ENCODE results near the gene RGL3.
A peak's percentile ranks its signal among the peaks of the same experiment; 100 is the strongest.
"Not testable (repeated sequence)": the region's sequence is repeated elsewhere in the genome, so short reads cannot be mapped to it uniquely, and the experiment has no call there.

Gene RGL3

DNA sequence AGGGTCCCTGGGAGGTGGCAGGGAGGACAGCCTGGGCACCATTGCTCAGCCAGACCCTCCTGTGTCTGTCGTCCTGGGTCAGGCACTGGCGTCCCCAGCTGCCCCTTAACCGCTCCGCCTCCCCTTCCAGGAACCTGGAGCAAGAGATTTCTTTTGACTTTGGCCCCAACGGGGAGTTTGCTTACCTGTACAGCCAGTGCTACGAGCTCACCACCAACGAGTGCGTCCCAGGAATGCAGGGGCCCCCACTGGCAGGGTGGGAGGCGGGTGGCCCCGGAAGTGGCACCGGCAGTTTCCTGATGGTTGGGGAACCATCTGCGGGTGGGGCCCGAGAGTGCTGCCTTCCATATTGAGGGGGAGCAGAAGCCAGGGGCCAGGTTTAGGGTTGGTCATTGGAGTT, 29.3 kb upstream of the RGL3 start:
- no peak for DNase-seq

DNA sequence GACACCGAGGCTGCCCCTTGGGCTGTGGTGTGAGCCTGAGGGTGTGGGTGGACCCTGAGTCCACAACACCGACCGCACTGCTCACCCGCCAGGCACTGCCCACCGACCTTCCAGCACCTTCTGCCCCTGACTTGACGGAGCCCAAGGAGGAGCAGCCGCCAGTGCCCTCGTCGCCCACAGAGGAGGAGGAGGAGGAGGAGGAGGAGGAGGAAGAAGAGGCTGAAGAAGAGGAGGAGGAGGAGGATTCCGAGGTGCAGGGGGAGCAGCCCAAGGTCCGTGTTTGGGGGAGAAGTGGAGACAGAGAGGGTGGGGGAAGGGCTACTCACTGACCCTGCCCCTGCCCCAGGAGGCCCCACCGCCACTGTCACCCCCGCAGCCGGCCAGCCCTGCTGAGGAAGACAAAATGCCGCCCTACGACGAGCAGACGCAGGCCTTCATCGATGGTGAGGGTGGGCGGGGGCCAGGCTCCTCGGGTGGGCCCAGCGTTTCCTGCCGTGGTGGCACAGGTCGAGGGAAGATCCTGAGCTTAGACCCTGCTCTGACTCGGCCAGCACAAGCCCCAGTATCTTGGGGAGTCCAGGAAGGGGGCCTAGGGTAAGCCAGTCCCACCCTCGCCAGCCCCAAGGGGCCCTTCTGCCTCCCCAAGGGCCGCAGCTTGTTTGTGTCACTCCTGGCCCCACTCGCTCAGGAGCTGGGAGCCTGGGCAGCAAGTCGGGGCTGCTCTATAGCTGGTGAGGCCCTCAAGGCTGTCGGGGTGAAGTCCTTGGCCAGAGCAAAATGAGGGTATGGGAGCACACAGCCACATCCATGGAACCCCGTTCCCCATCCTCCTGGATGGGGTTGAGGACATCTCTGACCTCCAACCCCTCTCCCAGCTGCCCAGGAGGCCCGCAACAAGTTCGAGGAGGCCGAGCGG, 28.5 kb upstream of the RGL3 start:
- DNase-seq, result no peak

DNA sequence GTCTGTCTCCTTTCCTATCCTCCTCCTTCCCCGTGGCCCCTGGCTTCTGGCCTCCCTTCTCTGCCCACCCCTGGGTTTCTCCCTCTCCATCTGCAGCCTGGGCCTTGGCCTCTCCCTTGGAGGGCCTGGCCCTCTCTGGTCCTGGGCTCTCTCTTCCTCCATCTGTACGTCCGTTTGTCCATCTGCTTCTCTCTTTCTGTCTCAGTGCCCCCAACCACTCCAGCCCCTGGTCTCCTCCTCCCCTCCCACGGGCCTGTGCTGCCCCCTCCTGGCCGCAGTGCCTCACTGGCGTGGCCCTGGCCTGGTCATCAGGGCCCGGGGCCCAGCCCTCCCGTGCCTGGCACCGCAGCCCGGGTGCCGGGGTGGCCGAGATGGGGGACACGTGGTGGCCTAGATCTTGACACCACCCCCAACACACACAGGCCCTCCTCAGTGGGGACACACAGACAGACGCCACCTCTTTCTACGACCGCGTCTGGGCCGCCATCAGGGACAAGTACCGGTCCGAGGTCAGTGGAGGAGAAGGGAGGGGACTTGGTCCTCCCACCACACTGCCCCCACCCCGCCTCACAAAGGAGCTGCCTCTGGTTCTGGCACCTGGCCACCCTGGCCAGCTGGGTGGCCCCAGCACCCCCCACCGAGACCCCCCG, 27.7 kb upstream of the RGL3 start:
- no peak for DNase-seq

DNA sequence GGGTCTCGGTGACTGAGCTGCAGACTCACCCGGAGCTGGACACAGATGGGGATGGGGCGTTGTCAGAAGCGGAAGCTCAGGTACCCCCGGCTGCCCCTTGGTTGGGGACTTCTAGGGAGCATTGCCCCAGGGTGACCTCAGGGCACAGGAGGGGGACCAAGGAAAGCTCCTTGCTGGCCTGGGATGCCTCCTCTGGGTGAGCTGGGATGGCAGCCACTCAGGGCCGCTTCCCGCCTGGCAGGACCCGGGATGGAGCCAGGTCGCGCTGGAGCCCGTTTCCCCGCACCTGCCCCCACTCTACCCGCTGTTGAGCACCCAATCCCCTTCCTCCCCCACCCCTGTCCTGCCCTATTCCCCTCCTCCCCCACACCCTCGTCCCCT, 27.1 kb upstream of the RGL3 start:
- no peak for DNase-seq

DNA sequence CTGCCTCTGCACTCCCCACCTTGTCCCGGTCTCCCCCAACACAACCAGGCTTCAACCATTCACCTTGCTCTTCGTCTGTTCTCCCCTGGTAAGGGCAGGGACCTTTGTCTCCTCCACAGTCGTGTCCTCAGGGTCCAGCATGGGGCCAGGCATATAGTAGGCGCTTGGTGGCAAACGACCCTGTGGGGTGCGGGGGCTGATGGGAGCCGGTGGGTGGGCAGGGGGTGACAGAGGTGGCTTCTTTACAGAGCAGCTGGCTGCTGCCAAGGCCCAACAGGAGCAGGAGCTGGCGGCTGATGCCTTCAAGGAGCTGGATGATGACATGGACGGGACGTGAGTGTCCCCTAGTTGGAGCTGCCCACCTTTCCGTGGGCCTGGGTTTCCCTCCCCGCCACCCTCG, 26.0 kb upstream of the RGL3 start:
- no peak for DNase-seq

DNA sequence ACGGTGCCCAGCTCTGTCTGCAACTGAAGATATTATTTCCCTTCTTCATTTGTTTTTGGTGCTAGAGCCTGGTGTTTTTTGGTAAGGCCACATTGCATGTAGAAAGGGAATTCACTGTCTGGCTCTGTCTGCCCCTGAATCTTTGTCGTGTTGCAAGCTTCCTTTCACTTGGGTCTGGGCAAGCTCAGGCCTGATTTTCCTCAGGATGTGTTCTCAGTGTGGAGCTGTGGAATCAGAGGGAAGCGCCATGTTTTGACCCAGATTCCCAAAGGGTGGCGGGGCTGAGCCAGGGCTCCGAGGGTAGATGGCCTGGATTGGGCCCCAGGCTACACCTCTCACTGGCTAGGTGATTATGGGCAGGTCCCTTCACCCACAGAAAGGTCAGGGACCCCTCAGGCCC, 24.9 kb upstream of the RGL3 start:
- DNase-seq, result no peak

DNA sequence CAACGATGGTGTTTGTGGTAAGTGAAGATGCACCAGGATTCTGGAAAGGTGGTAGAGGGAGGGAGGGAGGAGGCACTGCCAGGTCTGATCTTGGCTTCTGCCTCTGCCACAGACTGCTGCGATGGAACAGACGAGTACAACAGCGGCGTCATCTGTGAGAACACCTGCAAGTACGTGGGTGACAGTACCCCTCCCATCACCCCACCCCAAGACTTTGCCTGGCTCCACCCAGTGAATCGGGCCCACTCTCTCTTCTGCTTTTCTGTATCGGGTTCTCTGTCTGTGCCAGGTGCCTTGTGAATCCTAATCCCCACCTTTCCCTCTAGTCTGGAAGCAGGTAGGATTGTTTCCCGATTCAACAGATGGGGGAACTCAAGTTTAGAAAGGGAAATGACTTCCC, 18.8 kb upstream of the RGL3 start:
- DNase-seq, result no peak

DNA sequence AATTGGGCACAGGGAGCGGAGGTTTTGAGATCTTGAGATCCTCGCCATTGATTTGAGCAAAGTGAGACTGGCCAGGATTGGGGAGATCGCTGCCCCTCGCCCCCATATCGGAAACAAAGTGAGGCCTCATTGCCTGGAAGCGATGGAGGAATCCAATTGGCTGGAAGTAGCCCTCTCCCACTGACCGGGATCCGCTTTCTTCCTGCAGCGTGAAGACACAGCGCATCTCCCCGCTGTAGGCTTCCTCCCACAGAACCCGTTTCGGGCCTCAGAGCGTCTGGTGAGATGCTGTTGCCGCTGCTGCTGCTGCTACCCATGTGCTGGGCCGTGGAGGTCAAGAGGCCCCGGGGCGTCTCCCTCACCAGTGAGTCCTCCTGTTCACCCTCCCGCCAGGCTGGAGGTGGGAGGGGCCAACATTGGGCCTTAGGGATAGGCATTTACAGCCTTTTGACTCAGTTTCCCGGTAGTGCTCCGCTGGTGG, 16.8 kb upstream of the RGL3 start:
- no peak for DNase-seq

DNA sequence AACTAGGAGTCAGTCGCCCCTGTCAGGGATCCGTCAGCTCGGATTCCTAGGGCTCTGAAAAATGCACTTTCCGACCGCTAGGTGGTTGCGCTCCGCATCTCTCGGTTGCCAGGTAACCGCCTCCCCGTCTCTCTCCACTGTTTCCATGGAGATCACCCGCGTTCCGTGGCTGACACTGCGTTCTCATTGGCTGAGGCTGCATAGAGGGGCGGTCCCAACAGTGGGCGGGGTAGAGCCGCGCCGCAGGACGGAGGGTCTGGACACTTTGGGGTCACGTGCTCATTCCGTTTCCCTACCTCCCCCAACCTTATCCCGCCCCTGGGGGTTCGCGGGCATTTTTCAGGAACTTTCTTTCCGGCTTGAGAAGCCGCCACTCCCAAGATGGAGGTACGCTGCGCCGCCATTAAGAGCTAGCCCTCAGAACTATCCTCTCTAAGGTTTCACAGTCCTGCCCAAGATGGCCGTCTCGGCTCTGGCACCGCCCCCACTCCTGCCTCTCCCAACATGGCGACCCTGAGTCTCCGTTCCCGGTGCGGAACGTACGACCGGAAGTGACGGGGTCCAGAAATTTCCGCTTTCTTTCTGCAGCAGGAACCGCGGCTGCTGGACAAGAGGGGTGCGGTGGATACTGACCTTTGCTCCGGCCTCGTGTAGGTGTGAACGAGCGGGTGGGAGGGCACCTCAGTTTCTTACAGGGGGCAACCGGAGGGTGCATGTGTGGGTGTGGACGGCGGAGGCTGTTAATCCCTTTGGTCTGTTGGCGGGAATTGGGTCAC, 16.1 kb upstream of the RGL3 start, which contains the start of the genes ODAD3 and PRKCSH:
Gene ODAD3 (minus strand): TSS at position 65 of the 776 bp plus-strand sequence. CDS start 105 bp downstream, outside the sequence.
Gene PRKCSH (plus strand): TSS at position 579 of the 776 bp plus-strand sequence. CDS start 483 bp downstream, outside the sequence.
- peak; percentile 99 for DNase-seq

DNA sequence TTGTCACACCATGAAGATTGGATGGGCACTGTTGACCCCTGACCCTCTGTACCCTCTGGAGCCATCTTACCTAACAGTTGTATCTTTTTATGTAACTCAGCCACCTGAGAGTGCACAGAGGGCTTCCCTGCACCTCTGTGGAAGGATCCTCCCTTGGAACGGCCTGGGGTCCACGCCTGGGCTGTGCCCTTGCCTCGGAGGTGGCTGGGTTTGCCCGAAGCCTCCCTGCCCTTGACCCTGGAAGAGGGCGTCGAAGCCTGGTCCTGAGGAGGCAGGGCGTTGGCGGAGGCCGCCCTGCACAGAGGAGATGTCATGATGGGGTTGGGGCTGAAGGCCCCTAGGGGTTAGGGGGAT, 15.6 kb upstream of the RGL3 start:
- no peak for DNase-seq

DNA sequence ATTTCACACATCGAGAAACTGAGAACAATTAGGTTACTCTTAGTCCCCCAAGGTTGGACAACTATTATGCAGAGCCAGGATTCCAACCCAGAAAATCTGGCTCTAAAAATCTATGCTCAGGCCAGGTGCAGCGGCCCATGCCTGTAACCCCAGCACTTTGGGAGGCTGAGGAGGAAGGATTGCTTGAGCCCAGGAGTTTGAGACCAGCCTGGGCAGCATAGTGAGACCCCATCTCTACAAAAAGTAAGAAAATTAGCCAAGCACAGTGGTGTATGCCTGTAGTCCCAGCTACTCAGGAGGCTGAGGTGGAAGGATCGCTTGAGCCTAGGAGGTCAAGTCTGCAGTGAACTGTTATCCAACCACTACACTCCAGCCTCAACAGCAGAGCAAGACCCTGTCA, 14.4 kb upstream of the RGL3 start:
- DNase-seq, result not testable (repeated sequence)

DNA sequence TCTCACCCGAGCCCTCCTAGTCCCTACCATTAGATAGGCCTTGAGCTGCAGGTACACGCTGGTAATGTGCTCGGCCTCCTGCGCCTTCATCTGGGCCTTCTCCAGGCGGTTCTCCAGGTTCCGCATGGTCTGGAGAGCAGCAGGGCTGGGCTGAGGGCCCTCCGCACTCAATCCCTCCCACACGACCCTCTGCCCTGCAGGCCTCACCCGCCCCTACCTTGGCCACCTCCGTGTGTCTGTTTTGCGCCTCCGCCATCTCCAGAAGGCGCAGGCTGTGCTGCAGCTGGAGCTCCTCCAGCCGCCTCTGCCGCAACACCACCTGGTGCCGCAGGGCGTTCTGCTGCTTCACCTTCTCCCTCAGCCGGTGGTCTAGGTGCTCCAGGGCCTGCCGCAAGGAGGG, 7.5 kb upstream of the RGL3 start:
- no peak for DNase-seq

DNA sequence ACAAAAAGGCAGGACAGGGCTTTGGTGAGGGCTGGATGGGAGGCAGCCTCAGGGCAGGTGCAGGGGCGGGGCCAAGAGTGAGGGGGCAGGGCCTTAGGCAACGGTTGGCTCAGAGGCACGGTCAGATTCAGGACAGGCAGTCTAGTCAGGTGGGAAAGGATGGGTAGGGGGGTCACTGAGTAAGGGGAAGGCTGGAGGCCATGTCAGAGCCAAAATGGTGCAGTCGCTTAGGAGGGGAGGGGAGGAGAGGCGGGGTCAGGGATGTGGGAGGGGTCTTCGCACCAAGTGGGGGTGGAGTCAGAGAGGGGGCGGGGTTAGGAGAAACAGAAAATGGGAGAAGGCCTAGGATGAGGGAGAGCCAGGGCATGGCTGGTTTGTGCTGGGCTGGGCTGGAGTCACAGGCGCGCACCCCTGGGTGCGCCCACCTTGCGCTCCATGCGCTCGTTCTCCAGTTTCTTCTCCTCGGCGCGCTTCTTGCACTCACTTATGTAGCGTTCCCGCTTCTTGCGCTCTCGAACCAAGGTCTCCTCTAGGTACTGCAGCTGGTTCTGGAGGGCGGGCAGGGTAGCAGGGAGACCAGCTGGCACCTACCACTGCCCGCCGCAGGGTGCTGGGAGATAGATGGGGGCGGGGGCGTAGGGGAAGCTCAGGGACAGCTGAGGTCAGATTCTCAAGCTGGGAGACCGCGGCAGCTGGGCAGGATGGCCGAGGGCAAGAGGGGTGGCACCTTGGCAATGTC, 6.8 kb upstream of the RGL3 start:
- no peak for DNase-seq

DNA sequence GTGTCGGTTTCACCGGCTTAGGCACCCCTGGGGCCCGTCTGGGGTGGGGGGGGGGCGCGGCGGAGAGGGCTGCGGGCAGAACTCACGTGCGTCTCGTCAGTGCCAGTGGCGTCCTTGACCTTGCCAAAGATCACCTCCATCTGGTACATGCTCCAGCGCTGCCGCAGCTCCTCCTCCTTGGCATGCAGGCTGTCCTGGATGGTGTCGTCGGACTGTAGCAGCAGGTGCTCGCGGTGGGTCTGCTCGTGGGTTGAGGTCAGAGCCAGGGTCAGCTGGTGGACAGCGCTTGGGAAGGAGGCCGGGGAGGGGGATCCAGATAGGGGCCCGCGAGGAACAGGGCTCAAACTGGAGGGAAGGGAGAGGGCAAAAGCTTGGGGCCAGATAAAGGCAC, 4.7 kb upstream of the RGL3 start:
- no peak for DNase-seq

DNA sequence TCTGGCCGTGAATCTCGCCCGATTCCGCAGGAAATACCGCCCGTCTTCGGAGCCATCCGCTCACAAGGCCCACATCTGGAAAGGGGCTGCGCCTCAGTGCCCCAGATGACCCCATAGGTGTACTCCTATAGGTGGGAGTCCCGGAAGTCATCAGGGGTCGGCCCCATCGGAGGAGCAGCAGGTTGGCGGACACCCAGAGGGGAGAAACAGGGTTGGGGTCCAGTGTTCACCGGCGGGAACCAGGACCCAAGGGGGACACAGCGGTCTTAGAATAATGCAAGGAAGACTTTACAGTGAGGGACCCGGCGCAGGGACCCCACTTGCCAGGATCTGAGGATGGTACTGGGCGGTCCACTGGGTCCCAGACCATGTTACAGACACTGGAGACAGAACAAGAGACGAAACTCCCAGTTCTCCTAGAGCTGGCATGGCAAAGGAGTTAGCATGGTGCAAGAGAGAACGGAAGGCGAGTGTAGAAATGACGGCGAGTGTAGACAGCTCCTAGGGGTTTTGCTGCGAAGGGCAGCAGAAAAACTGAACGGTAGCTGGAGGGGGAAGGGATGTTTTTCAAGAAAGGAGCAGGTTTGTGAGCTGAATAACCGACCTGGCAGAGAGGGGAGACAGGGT, 4.2 kb upstream of the RGL3 start:
- no peak for DNase-seq

DNA sequence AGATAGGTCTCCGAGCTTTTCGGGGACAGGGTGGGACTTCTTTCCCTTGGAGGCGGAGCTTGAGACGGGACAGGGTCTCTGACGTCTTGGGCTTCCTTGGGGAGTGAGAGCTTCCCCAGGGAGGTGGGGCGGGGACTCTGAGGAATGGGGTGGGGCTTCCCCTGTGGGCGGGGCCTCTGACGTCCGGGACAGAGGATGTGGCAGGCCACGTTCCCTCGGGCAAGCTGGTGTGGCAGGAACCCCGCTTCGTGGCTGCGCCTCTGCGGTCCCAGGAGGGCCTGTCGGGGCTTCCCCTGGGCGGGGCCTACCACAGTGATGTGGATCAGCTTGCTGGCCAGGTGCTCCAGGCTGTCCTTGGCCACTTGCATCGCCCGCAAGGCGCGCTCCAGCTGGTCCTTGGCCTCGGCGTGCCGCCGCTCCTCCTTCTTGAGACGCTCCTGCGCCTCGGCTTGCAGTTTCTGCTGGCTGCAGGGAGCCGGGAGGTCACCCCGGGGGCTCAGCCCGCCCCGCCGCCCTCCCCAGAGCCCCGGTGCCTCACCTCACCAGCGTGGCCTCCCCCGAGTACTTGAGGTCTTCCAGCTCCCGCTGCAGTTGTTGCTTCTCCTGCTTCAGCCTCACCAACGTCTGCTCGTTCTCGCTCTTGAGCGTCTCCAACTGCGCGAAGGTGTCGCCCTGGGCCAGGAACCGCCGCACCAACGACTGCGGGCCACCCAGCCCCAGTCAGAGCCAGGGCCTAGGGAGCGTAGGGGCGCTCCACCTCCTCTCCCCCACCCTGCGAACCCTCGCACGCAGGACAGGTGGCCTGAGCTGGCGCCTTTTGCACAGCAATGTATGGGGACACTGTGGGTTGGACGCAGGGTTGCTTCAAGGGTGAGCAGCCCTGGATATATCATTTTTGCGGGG, 3.3 kb upstream of the RGL3 start:
- DNase-seq, result no peak

DNA sequence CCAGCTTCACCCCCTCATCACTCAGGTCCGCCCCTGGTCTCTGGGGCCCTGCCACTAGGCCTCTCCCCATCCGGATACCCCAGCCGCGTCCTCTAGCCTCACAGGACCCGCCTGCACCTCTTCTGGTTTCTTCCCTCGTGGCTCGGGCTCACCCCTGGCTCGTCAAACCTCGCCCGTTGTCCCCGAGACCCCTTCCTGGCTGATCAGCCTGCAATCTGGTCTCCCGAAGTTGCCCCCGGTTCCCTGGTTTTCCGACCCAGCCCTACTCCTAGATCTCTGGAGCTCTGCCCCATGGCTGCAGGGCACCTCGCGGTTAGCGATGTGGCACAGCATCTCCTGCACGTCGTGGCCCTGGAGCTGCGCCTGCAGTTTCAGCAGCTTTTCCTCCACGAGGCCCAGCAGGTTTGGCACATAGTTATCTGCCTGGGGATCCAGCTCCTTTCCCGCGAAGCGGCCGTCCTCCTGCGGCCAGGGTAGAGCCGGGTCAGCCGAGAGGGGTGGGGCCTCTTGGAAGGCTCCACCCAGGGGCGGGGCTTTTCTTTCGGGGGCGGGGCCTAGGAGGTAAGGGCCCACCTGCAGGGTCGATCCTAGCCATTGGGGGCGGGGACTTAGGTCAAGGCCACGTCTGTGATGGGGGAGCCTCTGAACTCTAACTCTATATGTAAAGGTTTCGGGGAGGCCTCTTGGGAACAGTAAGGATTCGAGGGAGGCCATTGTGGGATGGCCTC, 2.4 kb upstream of the RGL3 start:
- DNase-seq, result no peak

DNA sequence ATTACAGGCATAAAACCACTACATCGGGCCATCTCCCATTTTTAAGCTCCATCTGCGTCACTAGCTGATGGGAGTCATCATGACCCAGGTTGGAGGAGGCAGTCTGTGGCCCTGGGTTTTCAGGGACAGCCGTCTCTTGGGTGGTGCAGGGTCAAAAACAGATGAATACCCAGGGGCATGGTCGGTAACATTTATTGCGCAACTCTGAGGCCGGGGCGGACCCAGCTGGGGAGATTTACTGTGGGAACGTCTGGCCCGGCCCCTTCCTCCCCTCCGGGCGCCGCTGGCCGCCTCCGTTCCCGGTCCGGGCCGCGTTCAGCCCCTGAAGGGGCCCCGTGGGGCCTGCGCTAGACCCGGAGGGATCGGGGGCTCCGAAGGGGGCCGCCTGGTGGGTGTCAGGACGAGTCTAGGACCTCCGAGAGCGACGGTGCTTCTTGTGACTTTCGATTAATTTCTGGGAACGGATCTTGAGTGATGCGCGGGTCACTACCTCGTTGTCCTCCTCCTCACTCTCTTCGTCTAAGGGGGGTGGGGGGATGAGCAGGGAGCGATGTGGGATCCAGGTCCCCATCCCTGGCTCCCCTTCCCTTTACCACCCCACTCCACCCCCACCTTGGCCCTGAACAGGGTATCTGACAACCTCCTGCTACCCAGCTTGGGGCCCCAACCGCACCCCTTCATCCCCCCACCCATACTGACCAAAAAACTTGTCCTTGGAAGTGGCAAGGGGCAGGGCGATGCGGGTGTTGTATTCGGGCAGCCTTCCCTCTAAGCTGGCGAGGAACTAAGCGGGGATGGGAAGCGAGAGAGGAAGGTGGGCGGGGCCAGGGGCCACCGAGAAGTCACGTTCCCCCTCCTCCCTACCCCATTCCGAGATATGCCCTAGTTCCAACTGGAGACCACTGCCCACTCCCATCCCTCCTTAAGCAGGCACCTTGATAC, 1.6 kb upstream of the RGL3 start:
- no peak for DNase-seq

DNA sequence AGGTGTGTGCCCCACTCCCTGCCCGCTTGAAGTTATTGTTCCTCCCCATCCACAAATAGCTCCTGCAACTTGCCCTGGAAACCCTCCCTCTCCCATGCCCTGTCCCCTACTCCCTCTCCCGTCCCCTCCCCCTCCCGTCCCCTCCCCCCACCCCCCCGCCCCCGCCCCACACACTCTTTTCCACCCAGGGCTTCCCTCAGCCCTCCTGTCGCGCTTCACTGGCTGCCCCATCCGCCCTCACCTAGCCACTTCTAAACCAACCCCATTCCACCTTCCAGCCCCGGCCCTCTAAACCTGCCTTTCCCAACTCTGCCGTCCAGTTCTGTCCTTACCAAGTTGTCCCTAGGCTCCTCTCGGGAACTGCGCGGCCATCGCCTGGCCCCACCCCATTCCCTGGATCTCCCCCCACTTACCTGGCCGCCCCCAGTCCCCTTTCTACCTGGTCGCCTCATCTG, 993 bp downstream of the RGL3 start:
- DNase-seq, result no peak

All from GDM1 (cell line).